WERI-Rb-1 (cell line): ENCODE results near the gene CMTM2.

Experiments
- DNase-seq: peaks from one replicate; pipeline ENCODE4 v3.0.0-alpha.2; 2020
- H3K27ac ChIP-seq: fragments of 250-450 bp; sonication (Bioruptor Pico); 2 replicates; pipeline ENCODE4 v1.5.1; 2020; ENCODE audit warnings: mild to moderate bottlenecking, moderate library complexity
- H3K27me3 ChIP-seq: fragments of 250-450 bp; sonication (Bioruptor Pico); 2 replicates; pipeline ENCODE4 v1.5.1; 2021; ENCODE audit warnings: mild to moderate bottlenecking, low read depth, moderate library complexity; ENCODE audit not compliant: insufficient read depth, severe bottlenecking
- H3K36me3 ChIP-seq: fragments of 250-450 bp; sonication (Bioruptor Pico); 2 replicates; pipeline ENCODE4 v1.5.1; 2020; ENCODE audit warnings: mild to moderate bottlenecking, moderate library complexity
- H3K4me3 ChIP-seq: 2 replicates; pipeline ENCODE4 v1.5.1; 2011; ENCODE audit warnings: low read depth, mild to moderate bottlenecking, control low read depth, low read length
- H3K9me3 ChIP-seq: fragments of 250-450 bp; sonication (Bioruptor Pico); 2 replicates; pipeline ENCODE4 v1.5.1; 2021; ENCODE audit warnings: mild to moderate bottlenecking, moderate library complexity; ENCODE audit not compliant: severe bottlenecking
- CTCF ChIP-seq: IDR thresholded peaks from 2 replicates; pipeline ENCODE4 v1.5.1; 2011; ENCODE audit warnings: low read depth, mild to moderate bottlenecking, control low read depth, inconsistent platforms, low read length

The CMTM2 gene

DNA sequence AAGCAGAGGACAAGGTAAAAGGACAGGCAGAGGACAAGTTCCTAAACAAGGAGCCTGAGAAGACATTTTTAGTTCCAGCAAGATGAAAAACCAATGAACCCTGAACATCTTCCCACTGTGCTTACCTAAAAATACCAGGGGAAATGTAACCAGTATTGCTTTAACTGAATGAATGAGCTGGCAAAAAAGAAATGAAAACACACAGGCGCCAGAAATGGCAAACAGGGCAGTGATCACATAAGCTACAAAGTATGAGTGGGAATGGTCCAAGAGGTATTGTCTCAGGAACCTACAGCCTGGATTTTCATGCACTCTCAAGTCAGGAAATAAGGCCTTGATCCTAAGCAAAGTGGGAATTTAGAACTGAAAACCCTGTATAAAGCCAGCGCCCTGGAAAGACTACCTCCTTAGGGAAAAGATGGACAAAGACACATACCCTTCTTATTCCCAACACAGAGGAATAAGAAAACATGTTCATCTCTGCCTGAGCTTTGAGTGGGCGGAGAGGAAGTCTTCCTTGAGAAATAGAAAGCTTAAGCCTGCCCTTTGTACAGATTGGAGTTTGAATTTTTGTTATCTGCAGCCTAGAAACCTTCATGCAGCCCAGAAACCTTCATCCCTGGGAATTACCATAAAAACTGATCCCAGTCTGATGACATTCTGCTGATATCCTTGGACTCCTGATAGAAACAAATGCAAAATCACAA lies 2.1 kb downstream of the CMTM2 start:
- H3K27ac ChIP-seq: no peak overlapping the region

GRCh38 chr16:66585481-66586239 lies 6.4 kb downstream of the CMTM2 start:
- no peak overlapping the region for H3K27ac ChIP-seq
- H3K36me3 ChIP-seq: no peaks in the 10 kb centered on the region
- no peak for TF ChIP-seq CTCF
- no peak for DNase-seq
- H3K4me3 ChIP-seq: no peak overlapping the region
- no peaks in the 10 kb centered on the region for H3K9me3 ChIP-seq
- no peaks in the 10 kb centered on the region for H3K27me3 ChIP-seq

More for the DNA sequence above, 2.1 kb downstream of the CMTM2 start:
- Histone ChIP-seq H3K27me3 (no peaks in the 10 kb centered on the region), H3K9me3 (no peaks in the 10 kb centered on the region), H3K36me3 (no peaks in the 10 kb centered on the region), H3K4me3 (no peak overlapping the region)
- TF ChIP-seq CTCF: no peak
- DNase-seq: no peak

DNA sequence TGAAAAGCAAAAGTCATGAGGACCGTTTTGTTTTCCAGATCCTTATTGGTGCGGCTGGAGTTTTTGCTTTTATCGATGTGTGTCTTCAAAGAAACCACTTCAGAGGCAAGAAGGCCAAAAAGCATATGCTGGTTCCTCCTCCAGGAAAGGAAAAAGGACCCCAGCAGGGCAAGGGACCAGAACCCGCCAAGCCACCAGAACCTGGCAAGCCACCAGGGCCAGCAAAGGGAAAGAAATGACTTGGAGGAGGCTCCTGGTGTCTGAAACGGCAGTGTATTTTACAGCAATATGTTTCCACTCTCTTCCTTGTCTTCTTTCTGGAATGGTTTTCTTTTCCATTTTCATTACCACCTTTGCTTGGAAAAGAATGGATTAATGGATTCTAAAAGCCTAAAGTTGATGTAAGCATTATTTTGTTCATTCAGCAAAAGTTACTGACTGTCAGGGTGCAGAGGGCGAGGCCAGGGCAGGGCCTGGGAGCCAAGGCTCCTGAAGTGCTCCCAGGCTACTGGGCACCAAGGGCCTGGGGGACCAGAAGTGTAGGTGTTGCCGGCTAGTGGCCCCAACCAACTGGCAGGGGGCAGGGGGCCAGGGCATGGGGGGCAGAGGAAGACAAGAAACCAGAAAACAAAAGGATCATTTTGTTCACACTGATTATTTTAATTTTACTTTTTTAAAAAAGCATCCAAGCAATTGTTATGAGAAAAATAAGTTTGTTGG lies 8.8 kb downstream of the CMTM2 start:
- TF ChIP-seq CTCF: no peak
- Histone ChIP-seq H3K27me3 (no peaks in the 10 kb centered on the region), H3K4me3 (no peak overlapping the region), H3K36me3 (no peaks in the 10 kb centered on the region), H3K27ac (no peak overlapping the region), H3K9me3 (no peaks in the 10 kb centered on the region)
- DNase-seq: no peak

GRCh38 chr16:66588981-66589713 lies 9.9 kb downstream of the CMTM2 start:
- peak; percentile 50 for DNase-seq
- no peaks in the 10 kb centered on the region for H3K9me3 ChIP-seq
- no peaks in the 10 kb centered on the region for H3K36me3 ChIP-seq
- peak; percentile 83 for TF ChIP-seq CTCF
- no peaks in the 10 kb centered on the region for H3K27me3 ChIP-seq
- no peak overlapping the region for H3K4me3 ChIP-seq
- H3K27ac ChIP-seq: no peak overlapping the region

GRCh38 chr16:66590322-66590721 lies 11.1 kb downstream of the CMTM2 start:
- H3K4me3 ChIP-seq: no peak overlapping the region
- no peaks in the 10 kb centered on the region for H3K27me3 ChIP-seq
- DNase-seq: no peak
- no peak for TF ChIP-seq CTCF
- H3K9me3 ChIP-seq: no peaks in the 10 kb centered on the region
- no peaks in the 10 kb centered on the region for H3K36me3 ChIP-seq
- H3K27ac ChIP-seq: no peak overlapping the region
